Neural cell (in vitro differentiated cells): Measurements from ENCODE around the gene MAGI2. TPM values are rescaled to one million over a fixed set of nuclear protein-coding genes. Genes with fewer than 3 reads are reported as not detected.
"Not testable (repeated sequence)": the region's sequence is repeated elsewhere in the genome, so short reads cannot be mapped to it uniquely, and the experiment has no call there.

Experiments
- H2AFZ ChIP-seq: fragments of 200-600, 300-800 bp; sonication (generic), shearing (Covaris generic); 2 replicates; pipeline ENCODE4 v1.6.0; 2014; ENCODE audit warnings: low read depth, mild to moderate bottlenecking, antibody characterized with exemption, low read length, moderate library complexity
- H3F3A ChIP-seq: fragments of 200-600 bp; shearing (Covaris generic); 2 replicates; pipeline ENCODE4 v1.6.1; 2016; ENCODE audit warnings: mild to moderate bottlenecking, moderate library complexity, mixed read lengths, antibody characterized with exemption, low read length; ENCODE audit not compliant: insufficient read depth, poor library complexity, severe bottlenecking
- H3K27ac ChIP-seq: fragments of 200-600, 300-800 bp; sonication (generic), shearing (Covaris generic); 2 replicates; pipeline ENCODE4 v1.5.1; 2014; ENCODE audit warnings: mild to moderate bottlenecking, low read length, moderate library complexity
- H3K27me3 ChIP-seq: fragments of 300-800, 200-600 bp; sonication (generic), shearing (Covaris generic); 2 replicates; pipeline ENCODE4 v1.6.0; 2014; ENCODE audit warnings: mild to moderate bottlenecking, low read depth, low read length, moderate library complexity; ENCODE audit not compliant: insufficient read depth
- H3K36me3 ChIP-seq: fragments of 300-800, 200-600 bp; sonication (generic), shearing (Covaris generic); 2 replicates; pipeline ENCODE4 v1.5.1; 2014; ENCODE audit warnings: mild to moderate bottlenecking, antibody characterized with exemption, low read length, moderate library complexity; ENCODE audit not compliant: insufficient read depth
- H3K4me2 ChIP-seq: fragments of 300-800, 200-600 bp; sonication (generic), shearing (Covaris generic); 2 replicates; pipeline ENCODE4 v1.6.0; 2014; ENCODE audit warnings: mild to moderate bottlenecking, low read length
- H3K4me3 ChIP-seq: fragments of 300-800, 200-600 bp; sonication (generic), shearing (Covaris generic); 2 replicates; pipeline ENCODE4 v1.5.1; 2014; ENCODE audit warnings: mild to moderate bottlenecking, low read length, moderate library complexity
- H3K79me2 ChIP-seq: fragments of 200-600 bp; shearing (Covaris generic); replicated peaks from 2 replicates; pipeline ENCODE4 v1.6.0; 2014; ENCODE audit warnings: mild to moderate bottlenecking, low read length, moderate library complexity; ENCODE audit not compliant: insufficient read depth
- H3K9ac ChIP-seq: fragments of 300-800, 200-600 bp; sonication (generic), shearing (Covaris generic); 2 replicates; pipeline ENCODE4 v1.6.1; 2016; ENCODE audit warnings: mild to moderate bottlenecking, low read length, mixed read lengths
- H3K9me2 ChIP-seq: fragments of 200-600 bp; shearing (Covaris generic); 2 replicates; pipeline ENCODE4 v1.6.1; 2016; ENCODE audit warnings: mild to moderate bottlenecking, low read length, mixed read lengths; ENCODE audit not compliant: insufficient read depth
- H3K9me3 ChIP-seq: fragments of 200-600, 300-800 bp; sonication (generic), shearing (Covaris generic); 2 replicates; pipeline ENCODE4 v1.6.1; 2016; ENCODE audit warnings: mild to moderate bottlenecking, mixed run types, low read length, moderate library complexity, mixed read lengths
- H4K20me1 ChIP-seq: fragments of 200-600 bp; shearing (Covaris generic); 2 replicates; pipeline ENCODE4 v1.6.1; 2016; ENCODE audit warnings: mild to moderate bottlenecking, mixed run types; ENCODE audit not compliant: insufficient read depth
- CTCF ChIP-seq: fragments of 450-650 bp; IDR thresholded peaks from 2 replicates; pipeline ENCODE4 v1.5.1; 2014; ENCODE audit warnings: antibody characterized with exemption, mild to moderate bottlenecking, moderate library complexity; ENCODE audit not compliant: poor library complexity, severe bottlenecking
- EP300 ChIP-seq: fragments of 450-650 bp; conservative IDR thresholded peaks from 2 replicates; pipeline ENCODE4 v1.6.1; 2014; ENCODE audit warnings: antibody characterized with exemption, mild to moderate bottlenecking, moderate library complexity; ENCODE audit not compliant: poor library complexity, severe bottlenecking
- EZH2 ChIP-seq: fragments of 200-600, 300-800 bp; shearing (Covaris generic), sonication (generic); IDR thresholded peaks from 2 replicates; pipeline ENCODE4 v1.6.1; 2014; ENCODE audit warnings: antibody characterized with exemption, low read length, borderline replicate concordance, mild to moderate bottlenecking; ENCODE audit not compliant: insufficient read depth, poor library complexity, severe bottlenecking
- MXI1 ChIP-seq: fragments of 450-650 bp; conservative IDR thresholded peaks from 2 replicates; pipeline ENCODE4 v1.6.1; 2014; ENCODE audit warnings: antibody characterized with exemption, mild to moderate bottlenecking; ENCODE audit not compliant: poor library complexity, severe bottlenecking
- POLR2AphosphoS5 ChIP-seq: IDR thresholded peaks from 2 replicates; pipeline ENCODE4 v1.6.1; 2012
- RAD21 ChIP-seq: fragments of 450-650 bp; conservative IDR thresholded peaks from 2 replicates; pipeline ENCODE4 v1.6.1; 2014; ENCODE audit warnings: antibody characterized with exemption, mild to moderate bottlenecking, moderate library complexity
- REST ChIP-seq: IDR thresholded peaks from 2 replicates; pipeline ENCODE4 v1.6.1; 2012; ENCODE audit warnings: borderline replicate concordance
- SMC3 ChIP-seq: fragments of 450-650 bp; conservative IDR thresholded peaks from 2 replicates; pipeline ENCODE4 v1.6.1; 2014; ENCODE audit warnings: antibody characterized with exemption, mild to moderate bottlenecking, moderate library complexity; ENCODE audit not compliant: poor library complexity
- TAF1 ChIP-seq: IDR thresholded peaks from 2 replicates; pipeline ENCODE4 v1.6.1; 2012; ENCODE audit warnings: low read depth
- polyA plus RNA-seq: library from polyadenylated mRNA; depleted of rRNA; stranded (reverse); fragments of >200 nt; gene quantifications from 2 replicates; pipeline ENCODE4 v1.2.3, GENCODE V29; 2014

Gene MAGI2
- polyA plus RNA-seq, 1 donor from 2014 or later: 19.3 TPM

GRCh38 chr7:78968951-78969350, 484.5 kb downstream of the MAGI2 start:
- Histone ChIP-seq H4K20me1 (no peaks in the 10 kb centered on the region), H3K9ac (no peak overlapping the region), H3K4me3 (no peak overlapping the region), H3F3A (no peaks in the 10 kb centered on the region), H3K9me2 (no peaks in the 10 kb centered on the region), H3K79me2 (no peaks in the 10 kb centered on the region), H3K4me2 (no peak overlapping the region), H3K36me3 (no peaks in the 10 kb centered on the region), H3K27me3 (no peaks in the 10 kb centered on the region), H3K9me3 (no peaks in the 10 kb centered on the region), H2AFZ (no peak overlapping the region), H3K27ac (no peak overlapping the region)
- no peak for TF ChIP-seq POLR2AphosphoS5
- no peak for TF ChIP-seq MXI1
- no peak for TF ChIP-seq CTCF
- no peak for TF ChIP-seq EP300

GRCh38 chr7:78967561-78967960, 485.9 kb downstream of the MAGI2 start:
- H3K27me3 ChIP-seq, H3K9me2 ChIP-seq, H3K9me3 ChIP-seq, H3K27ac ChIP-seq, H2AFZ ChIP-seq, H3K9ac ChIP-seq, H3K79me2 ChIP-seq, H3F3A ChIP-seq, H3K4me3 ChIP-seq, H3K4me2 ChIP-seq, H3K36me3 ChIP-seq, H4K20me1 ChIP-seq: not testable (repeated sequence)

- Histone ChIP-seq H3K79me2 (no peaks in the 10 kb centered on the region), H3K36me3 (no peaks in the 10 kb centered on the region), H3K27ac (no peak overlapping the region), H3K27me3 (no peaks in the 10 kb centered on the region), H3K4me3 (no peak overlapping the region), H3K9me3 (no peaks in the 10 kb centered on the region), H3K9ac (no peak overlapping the region), H4K20me1 (no peaks in the 10 kb centered on the region), H3F3A (no peaks in the 10 kb centered on the region), H3K9me2 (no peaks in the 10 kb centered on the region), H2AFZ (no peak overlapping the region), H3K4me2 (no peak overlapping the region)
- TF ChIP-seq RAD21 (no peak), TAF1 (no peak), REST (no peak), SMC3 (no peak), EZH2 (no peak), CTCF (no peak), POLR2AphosphoS5 (no peak), MXI1 (no peak), EP300 (no peak)
Observed at GRCh38 chr7:78967046-78967445, 486.4 kb downstream of the MAGI2 start.
